Gastrocnemius medialis (tissue), 4 donors: Measurements from ENCODE around the gene PRKAG1. TPM values are rescaled to one million over a fixed set of nuclear protein-coding genes. Genes with fewer than 3 reads are reported as not detected.

Source experiments
- ATAC-seq, 2 donors: fragments of 150-250 bp; one replicate each; pipeline ENCODE4 v1.9.1; 2016
- DNase-seq, 2 donors: peaks; one replicate each; pipeline ENCODE4 v3.0.0-alpha.2; 2019
- H3K27ac ChIP-seq, 4 donors: fragments of 200-600 bp; sonication (generic); 1 replicate in 1 of 4; 2 replicates in 3 of 4; pipeline ENCODE4 v1.5.1; 2016 to 2018; ENCODE audit warnings: mild to moderate bottlenecking in 2 of 4, moderate library complexity in 1 of 4
- H3K27me3 ChIP-seq, 3 donors: fragments of 200-600 bp; sonication (generic) in 2 of 3; 1 replicate in 1 of 3; 2 replicates in 2 of 3; pipeline versions ENCODE4 v1.5.1 to v1.6.0; 2016 to 2019; ENCODE audit warnings: mild to moderate bottlenecking in 1 of 3, moderate library complexity in 1 of 3
- H3K36me3 ChIP-seq, 2 donors: fragments of 200-600 bp; sonication (generic) in 1 of 2; one replicate each; pipeline ENCODE4 v1.5.1; 2017 to 2018
- H3K4me1 ChIP-seq, 2 donors: fragments of 200-600 bp; sonication (generic) in 1 of 2; one replicate each; pipeline ENCODE4 v1.5.1; 2016 to 2017; ENCODE audit warnings: mild to moderate bottlenecking in 2 of 2
- H3K4me3 ChIP-seq, 4 donors: fragments of 200-600 bp; sonication (generic) in 3 of 4; 1 replicate in 1 of 4; 2 replicates in 3 of 4; pipeline ENCODE4 v1.5.1; 2016 to 2019; ENCODE audit warnings: mild to moderate bottlenecking in 2 of 4
- H3K9me3 ChIP-seq, 3 donors: fragments of 200-600 bp; sonication (generic) in 2 of 3; 1 replicate in 1 of 3; 2 replicates in 2 of 3; pipeline ENCODE4 v1.5.1; 2016 to 2019
- CTCF ChIP-seq, 5 experiments: fragments of 450-650 bp in 3 of 5; fragments of 200-600 bp in 2 of 5; sonication (generic) in 2 of 5; IDR thresholded peaks in 4 of 5; conservative IDR thresholded peaks in 1 of 5; 1 replicate in 4 of 5; 2 replicates in 1 of 5; pipeline ENCODE4 v1.5.1; 2016 to 2019; ENCODE audit warnings: antibody characterized with exemption in 5 of 5, mild to moderate bottlenecking in 3 of 5, moderate library complexity in 3 of 5
- POLR2A ChIP-seq, 2 donors: fragments of 450-650 bp; IDR thresholded peaks; one replicate each; pipeline ENCODE4 v1.6.1; 2017; ENCODE audit warnings: antibody characterized with exemption in 2 of 2, mild to moderate bottlenecking in 2 of 2, moderate library complexity in 2 of 2
- in situ Hi-C, 4 donors: fragments of 200-750 bp; cut with MboI; loops; one replicate each; pipeline versions ENCODE4 v1.15.0 to v1.8.0; 2017; ENCODE audit warnings: low sequenced_read_pairs in 4 of 4
- intact Hi-C: fragments of 100-400 bp; cut with DNase I; formaldehyde crosslinking; loops from one replicate; pipeline ENCODE4 v1.15.1; 2023; ENCODE audit warnings: low total_unique reads
- total RNA-seq, 4 donors: library from RNA; depleted of rRNA; stranded (reverse); fragments of >200 nt; gene quantifications; one replicate each; pipeline versions ENCODE4 v1.1.0 to v1.2.3, GENCODE V29; 2016

PRKAG1 gene
- total RNA-seq, 4 donors from 2014 or later = 67.4 to 97.7 (median 83.9) TPM

GRCh38 chr12:48967991-48968390, 50.6 kb downstream of the PRKAG1 start:
- in situ Hi-C loops = no loop called here
- TF ChIP-seq CTCF (IDR thresholded peaks at IDR 0.05 in 4 of 5, conservative IDR thresholded peaks at IDR 0.05 in 1 of 5) = no peak
- TF ChIP-seq POLR2A (IDR thresholded peaks at IDR 0.05) = no peak
- Histone ChIP-seq H3K4me1 (peaks cover 7 to 9% of the 10 kb centered on the region in 2 donors), H3K9me3 (no peaks in the 10 kb centered on the region), H3K36me3 (no peaks in the 10 kb centered on the region), H3K27ac (no peak overlapping the region), H3K4me3 (no peak overlapping the region), H3K27me3 (peaks cover 37 to 40% (median 38%) of the 10 kb centered on the region in 3 donors)
- DNase-seq (no peak), ATAC-seq (no peak)
- intact Hi-C loops = no loop called here

- H3K9me3 ChIP-seq = no peaks in the 10 kb centered on the region
- TF ChIP-seq CTCF (IDR thresholded peaks at IDR 0.05 in 4 of 5, conservative IDR thresholded peaks at IDR 0.05 in 1 of 5) (no peak), POLR2A (IDR thresholded peaks at IDR 0.05) (no peak)
- intact Hi-C loops = no loop called here
- no peak overlapping the region for H3K4me3 ChIP-seq
- ATAC-seq (no peak), DNase-seq (no peak)
- H3K27me3 ChIP-seq = peaks cover 20 to 26% (median 26%) of the 10 kb centered on the region in 3 donors
- H3K36me3 ChIP-seq = no peaks in the 10 kb centered on the region
- in situ Hi-C loops = no loop called here
- no peak overlapping the region for H3K27ac ChIP-seq
- peaks cover under 1 to 3% of the 10 kb centered on the region in 2 donors for H3K4me1 ChIP-seq
Observed at GRCh38 chr12:48966177-48966895, 52.2 kb downstream of the PRKAG1 start.

- no peaks in the 10 kb centered on the region for H3K4me1 ChIP-seq
- no peak for TF ChIP-seq CTCF (IDR thresholded peaks at IDR 0.05 in 4 of 5, conservative IDR thresholded peaks at IDR 0.05 in 1 of 5)
- no peak for TF ChIP-seq POLR2A (IDR thresholded peaks at IDR 0.05)
- H3K4me3 ChIP-seq = no peak overlapping the region
- no peaks in the 10 kb centered on the region for H3K9me3 ChIP-seq
- intact Hi-C loops = no loop called here
- H3K36me3 ChIP-seq = no peaks in the 10 kb centered on the region
- peaks cover 13 to 19% (median 16%) of the 10 kb centered on the region in 3 donors for H3K27me3 ChIP-seq
- in situ Hi-C loops = no loop called here
- DNase-seq = no peak
- H3K27ac ChIP-seq = no peak overlapping the region
- ATAC-seq = no peak
Observed at GRCh38 chr12:48965298-48965838, 53.2 kb downstream of the PRKAG1 start.

- TF ChIP-seq POLR2A (IDR thresholded peaks at IDR 0.05) = no peak
- no peak for TF ChIP-seq CTCF (IDR thresholded peaks at IDR 0.05 in 4 of 5, conservative IDR thresholded peaks at IDR 0.05 in 1 of 5)
- Histone ChIP-seq H3K27me3 (peaks cover 0 to 5% (median 4%) of the 10 kb centered on the region in 3 donors), H3K9me3 (no peaks in the 10 kb centered on the region), H3K4me3 (no peak overlapping the region), H3K36me3 (no peaks in the 10 kb centered on the region), H3K27ac (no peak overlapping the region), H3K4me1 (peaks cover 5 to 7% of the 10 kb centered on the region in 2 donors)
- intact Hi-C loops = no loop called here
- DNase-seq (no peak), ATAC-seq (no peak)
- in situ Hi-C loops = no loop called here
Observed at GRCh38 chr12:48961801-48962200, 56.8 kb downstream of the PRKAG1 start.
